Retinal pigment epithelial cell (primary cell): ENCODE data around the gene TMEM128.
"Not testable (repeated sequence)": the region's sequence is repeated elsewhere in the genome, so short reads cannot be mapped to it uniquely, and the experiment has no call there.

Source experiments
- DNase-seq: peaks from one replicate; pipeline ENCODE4 v3.0.0-alpha.2; 2010; ENCODE audit warnings: low read depth
- H3K4me3 ChIP-seq: 2 replicates; pipeline ENCODE4 v1.5.1; 2011; ENCODE audit warnings: mild to moderate bottlenecking, low read length, control low read depth, moderate library complexity
- CTCF ChIP-seq: conservative IDR thresholded peaks from 2 replicates; pipeline ENCODE4 v1.5.1; 2011; ENCODE audit warnings: low read depth, low read length, control low read depth, inconsistent platforms

The TMEM128 gene

GRCh38 chr4:4195354-4195753, 52.7 kb downstream of the TMEM128 start:
- no peak overlapping the region for H3K4me3 ChIP-seq
- no peak for TF ChIP-seq CTCF
- DNase-seq = no peak

DNA sequence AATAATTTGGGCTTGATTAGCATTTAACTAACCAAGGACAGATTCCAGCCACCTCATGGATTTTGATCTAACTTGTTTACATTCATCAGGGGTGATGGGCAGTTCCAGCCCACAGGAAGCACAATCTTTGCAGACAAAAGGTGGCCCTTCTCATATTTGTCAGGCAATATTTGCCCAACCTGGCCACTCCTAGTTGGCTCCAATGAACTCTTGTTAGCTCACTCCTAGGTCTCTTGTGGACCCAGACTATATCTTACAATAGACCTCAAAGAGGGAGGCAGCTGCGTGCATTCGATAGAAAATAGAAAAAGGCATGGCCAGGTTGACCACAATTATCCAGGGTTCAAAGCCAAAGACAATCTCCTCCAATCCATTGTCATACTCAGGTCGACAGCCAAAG, 59.5 kb downstream of the TMEM128 start:
- not testable (repeated sequence) for DNase-seq, H3K4me3 ChIP-seq
